K562 (cell line): ENCODE measurements around the gene ART4. TPM values are rescaled to one million over a fixed set of nuclear protein-coding genes. Genes with fewer than 3 reads are reported as not detected.

Experiments used
- ATF4 ChIP-seq: fragments of 450-650 bp; formaldehyde crosslinking; IDR thresholded peaks from 2 replicates; pipeline ENCODE4 v1.4.0; 2022; ENCODE audit warnings: mild to moderate bottlenecking, moderate library complexity
- BRD4 ChIP-seq: fragments of 200-600 bp; sonication (generic); IDR thresholded peaks from 2 replicates; pipeline ENCODE4 v1.6.1; 2017; ENCODE audit warnings: inconsistent platforms
- CTCFL ChIP-seq: IDR thresholded peaks from 2 replicates; pipeline ENCODE4 v1.6.1; 2011; ENCODE audit warnings: borderline replicate concordance, low read depth, mild to moderate bottlenecking, moderate library complexity, low read length; ENCODE audit not compliant: insufficient read depth, poor library complexity, severe bottlenecking
- EP300 ChIP-seq: IDR thresholded peaks from 2 replicates; pipeline ENCODE4 v1.6.1; 2012; ENCODE audit warnings: low read length, improper control_type of control experiment
- GATAD2B ChIP-seq: fragments of 450-650 bp; IDR thresholded peaks from 2 replicates; pipeline ENCODE4 v1.6.1; 2017; ENCODE audit warnings: mild to moderate bottlenecking, borderline replicate concordance
- HNRNPK ChIP-seq: fragments of 200-400 bp; formaldehyde crosslinking; IDR thresholded peaks from one replicate; pipeline ENCODE4 v1.6.1; 2018; ENCODE audit warnings: mild to moderate bottlenecking, low read depth, low read length; ENCODE audit not compliant: poor library complexity, severe bottlenecking
- NBN ChIP-seq: fragments of 450-650 bp; IDR thresholded peaks from 2 replicates; pipeline ENCODE4 v1.6.1; 2016; ENCODE audit warnings: low read depth, mild to moderate bottlenecking
- NCOA6 ChIP-seq: fragments of 450-650 bp; IDR thresholded peaks from 2 replicates; pipeline ENCODE4 v1.6.1; 2017; ENCODE audit warnings: mild to moderate bottlenecking
- NCOR1 ChIP-seq: fragments of 450-650 bp; IDR thresholded peaks from 2 replicates; pipeline ENCODE4 v1.6.1; 2016; ENCODE audit warnings: mild to moderate bottlenecking, moderate library complexity
- NFATC3 ChIP-seq: fragments of 450-650 bp; IDR thresholded peaks from 2 replicates; pipeline ENCODE4 v1.6.1; 2017; ENCODE audit warnings: mild to moderate bottlenecking
- NR4A1 ChIP-seq, 2 experiments: fragments of 250-450 bp in 1 of 2; fragments of 450-650 bp in 1 of 2; sonication (Bioruptor Pico) in 1 of 2; IDR thresholded peaks; 2 replicates each; pipeline versions ENCODE4 v1.4.0 to v1.6.1; 2016 to 2020; ENCODE audit warnings: mild to moderate bottlenecking in 2 of 2, missing compliant biosample characterization in 1 of 2, missing genetic modification characterization in 1 of 2, moderate library complexity in 1 of 2
- PHB ChIP-seq: fragments of 250-450 bp; sonication (Bioruptor Pico); IDR thresholded peaks from 2 replicates; pipeline ENCODE4 v1.5.0; 2021
- POLR2B ChIP-seq: fragments of 450-650 bp; IDR thresholded peaks from 2 replicates; pipeline ENCODE4 v1.6.1; 2018; ENCODE audit warnings: low read depth; ENCODE audit not compliant: partially characterized antibody
- SRSF1 ChIP-seq: fragments of 200-400 bp; formaldehyde crosslinking; IDR thresholded peaks from 2 replicates; pipeline ENCODE4 v1.6.1; 2017; ENCODE audit warnings: mild to moderate bottlenecking, low read depth, low read length, moderate library complexity
- TFAP4 ChIP-seq: sonication (generic); formaldehyde crosslinking; IDR thresholded peaks from 2 replicates; pipeline ENCODE4 v1.8.0; 2022; ENCODE audit warnings: missing genetic modification reagents, mild to moderate bottlenecking, moderate library complexity, borderline replicate concordance
- TRIM24 ChIP-seq, 2 experiments: fragments of 450-650 bp; IDR thresholded peaks; 2 replicates each; pipeline ENCODE4 v1.6.1; 2016
- WHSC1 ChIP-seq: IDR thresholded peaks from one replicate; pipeline ENCODE4 v1.6.1; 2012; ENCODE audit warnings: low read length, control low read depth, inconsistent platforms
- XRCC5 ChIP-seq: fragments of 200-400 bp; formaldehyde crosslinking; IDR thresholded peaks from 2 replicates; pipeline ENCODE4 v1.6.1; 2017; ENCODE audit warnings: low read depth, mild to moderate bottlenecking, low read length
- YY1 ChIP-seq, 3 experiments: IDR thresholded peaks; 2 replicates each; pipeline ENCODE4 v1.6.1; 2011; ENCODE audit warnings: low read length in 2 of 3, mild to moderate bottlenecking in 2 of 3, moderate library complexity in 2 of 3, borderline replicate concordance in 1 of 3, control low read depth in 1 of 3, low read depth in 1 of 3; ENCODE audit not compliant: insufficient read depth in 3 of 3, insufficient replicate concordance in 2 of 3, control insufficient read depth in 1 of 3, insufficient read length in 1 of 3; ENCODE audit errors: extremely low read depth in 1 of 3
- ZBTB17 ChIP-seq: fragments of 450-650 bp; formaldehyde crosslinking; IDR thresholded peaks from 2 replicates; pipeline ENCODE4 v1.4.0; 2020; ENCODE audit warnings: mild to moderate bottlenecking
- ZBTB43 ChIP-seq: sonication (generic); formaldehyde crosslinking; IDR thresholded peaks from 2 replicates; pipeline ENCODE4 v1.8.0; 2023; ENCODE audit warnings: mild to moderate bottlenecking, missing genetic modification reagents
- ZKSCAN1 ChIP-seq: fragments of 150-350 bp; IDR thresholded peaks from 2 replicates; pipeline ENCODE4 v1.6.1; 2016; ENCODE audit warnings: low read depth, low read length
- ZNF134 ChIP-seq: fragments of 250-450 bp; sonication (Bioruptor Pico); conservative IDR thresholded peaks from 2 replicates; pipeline ENCODE4 v1.4.0; 2020
- ZNF384 ChIP-seq: IDR thresholded peaks from 2 replicates; pipeline ENCODE4 v1.6.1; 2012; ENCODE audit warnings: low read depth, low read length, improper control_type of control experiment
- polyA plus RNA-seq, 8 experiments: library from polyadenylated mRNA; depleted of rRNA in 4 of 8; stranded (reverse) in 5 of 8; unstranded in 3 of 8; fragments of >200 nt; fragmentation: Nextera tagmentation in 2 of 8; fragmentation: Illumina TruSeq in 1 of 8; extraction: Ambion mirVana in 2 of 8; extraction: Trizol in 1 of 8; gene quantifications; 2 replicates each; pipeline versions ENCODE4 v1.2.1 to v1.2.3, GENCODE V29; 2011 to 2014; ENCODE audit warnings: inconsistent platforms in 1 of 8, missing spikeins in 1 of 8
- total RNA-seq, 7 experiments: library from RNA; depleted of rRNA in 6 of 7; stranded (reverse); fragments of >200 nt in 6 of 7; fragmentation: Illumina TruSeq in 2 of 7; extraction: Trizol in 2 of 7; gene quantifications; 2 replicates each; pipeline versions ENCODE4 v1.2.1 to v1.2.3, GENCODE V29; 2011 to 2021; ENCODE audit warnings: low replicate concordance in 1 of 7

ART4 gene
- total and polyA plus RNA-seq, 9 of the 15 experiments (the other 6 are each of a cell fraction or from before 2014, with no cell fraction given): 0.07 TPM; not detected in 8

GRCh38 chr12:14803011-14803829 lies 40.1 kb downstream of the ART4 start, which contains the start of the genes C12orf60 and WBP11 (continued):
- no peak for TF ChIP-seq TFAP4 (CRISPR knock-in tag)
- TF ChIP-seq TRIM24 (IDR thresholded peaks at IDR 0.05): no peak
- TF ChIP-seq ZKSCAN1: no peak
- TF ChIP-seq ZNF134 (CRISPR knock-in tag): no peak
- TF ChIP-seq HNRNPK: no peak
- no peak for TF ChIP-seq NFATC3
- TF ChIP-seq NR4A1 (CRISPR knock-in tag; IDR thresholded peaks at IDR 0.05): no peak
- no peak for TF ChIP-seq NR4A1 (tag; IDR thresholded peaks at IDR 0.05)
- TF ChIP-seq WHSC1: no peak
- no peak for TF ChIP-seq NBN
- TF ChIP-seq BRD4: 0 out of 2 replicates have a peak, but pooled peaks have one; percentile 59
- no peak for TF ChIP-seq ZBTB43 (CRISPR knock-in tag)
- no peak for TF ChIP-seq NCOA6
- no peak for TF ChIP-seq NCOR1
- no peak for TF ChIP-seq PHB (CRISPR knock-in tag)
- TF ChIP-seq CTCFL: no peak
- peak; percentile 65 to 94 (median 89) for TF ChIP-seq YY1 (IDR thresholded peaks at IDR 0.05; ENCODE audit: borderline replicate concordance in 1 of 3, control insufficient read depth in 1 of 3, extremely low read depth in 1 of 3, insufficient read depth in 3 of 3, insufficient read length in 1 of 3, insufficient replicate concordance in 2 of 3, low read depth in 1 of 3, low read length in 2 of 3)
- TF ChIP-seq ZNF384: no peak
- TF ChIP-seq EP300: no peak
- TF ChIP-seq SRSF1: no peak
- no peak for TF ChIP-seq GATAD2B
- TF ChIP-seq POLR2B: peak; percentile 70
- no peak for TF ChIP-seq XRCC5
- TF ChIP-seq ZBTB17: no peak
- no peak for TF ChIP-seq ATF4 (CRISPR knock-in tag)
